ENCODE measurements around the gene FAM107B.

Gene FAM107B

DNA sequence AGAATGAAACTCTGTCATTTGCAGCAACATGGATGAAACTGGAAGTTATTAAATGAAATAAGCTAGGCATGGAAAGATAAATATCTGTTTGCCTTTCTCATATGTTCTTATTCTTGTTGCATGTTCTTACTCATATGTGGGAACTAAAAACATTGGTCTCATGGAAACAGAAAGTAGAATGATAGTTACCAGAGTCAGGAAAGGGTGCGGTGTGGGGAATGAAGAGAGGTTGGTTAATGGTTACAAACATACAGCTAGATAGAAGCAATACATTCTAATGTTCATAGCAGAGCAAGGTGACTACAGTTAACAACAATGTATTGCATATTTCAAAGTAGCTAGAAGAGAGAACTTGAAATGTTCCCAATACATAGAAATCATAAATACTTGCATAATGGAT, 105.1 kb downstream of the FAM107B start:
- peaks cover 12% of the 10 kb centered on the region for H3K4me1 Mint-ChIP-seq

DNA sequence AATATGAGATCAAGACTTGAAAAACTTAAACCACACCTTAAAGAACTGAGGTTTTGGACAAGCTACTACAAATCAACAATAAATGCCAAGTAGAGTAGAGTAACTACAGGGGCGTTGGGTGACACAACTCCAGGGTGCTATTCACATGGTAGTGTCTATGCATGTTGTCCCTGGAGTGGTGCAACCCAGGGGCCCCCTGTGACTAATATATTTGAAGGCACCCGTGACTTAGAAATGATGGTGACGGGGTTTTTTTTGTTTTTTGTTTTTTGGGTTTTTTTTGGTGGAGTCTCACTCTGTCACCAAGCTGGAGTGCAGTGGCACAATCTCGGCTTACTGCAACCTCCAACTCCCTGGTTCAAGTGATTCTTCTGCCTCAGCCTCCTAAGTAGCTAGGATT, 106.9 kb downstream of the FAM107B start:
- peaks cover 5% of the 10 kb centered on the region for H3K4me1 Mint-ChIP-seq
- H3K4me3 Mint-ChIP-seq: no peak overlapping the region
- H3K27me3 Mint-ChIP-seq (ENCODE audit: low read depth, poor library complexity): no peaks in the 10 kb centered on the region

More for the DNA sequence above, 105.1 kb downstream of the FAM107B start:
- TF ChIP-seq, protein P1, sequence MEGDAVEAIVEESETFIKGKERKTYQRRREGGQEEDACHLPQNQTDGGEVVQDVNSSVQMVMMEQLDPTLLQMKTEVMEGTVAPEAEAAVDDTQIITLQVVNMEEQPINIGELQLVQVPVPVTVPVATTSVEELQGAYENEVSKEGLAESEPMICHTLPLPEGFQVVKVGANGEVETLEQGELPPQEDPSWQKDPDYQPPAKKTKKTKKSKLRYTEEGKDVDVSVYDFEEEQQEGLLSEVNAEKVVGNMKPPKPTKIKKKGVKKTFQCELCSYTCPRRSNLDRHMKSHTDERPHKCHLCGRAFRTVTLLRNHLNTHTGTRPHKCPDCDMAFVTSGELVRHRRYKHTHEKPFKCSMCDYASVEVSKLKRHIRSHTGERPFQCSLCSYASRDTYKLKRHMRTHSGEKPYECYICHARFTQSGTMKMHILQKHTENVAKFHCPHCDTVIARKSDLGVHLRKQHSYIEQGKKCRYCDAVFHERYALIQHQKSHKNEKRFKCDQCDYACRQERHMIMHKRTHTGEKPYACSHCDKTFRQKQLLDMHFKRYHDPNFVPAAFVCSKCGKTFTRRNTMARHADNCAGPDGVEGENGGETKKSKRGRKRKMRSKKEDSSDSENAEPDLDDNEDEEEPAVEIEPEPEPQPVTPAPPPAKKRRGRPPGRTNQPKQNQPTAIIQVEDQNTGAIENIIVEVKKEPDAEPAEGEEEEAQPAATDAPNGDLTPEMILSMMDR (IDR thresholded peaks at IDR 0.05): no peak
- DNase-seq: no peak
- Mint-ChIP-seq H3K27ac (no peak overlapping the region), H3K27me3 (ENCODE audit: low read depth, poor library complexity) (no peaks in the 10 kb centered on the region), H3K36me3 (ENCODE audit: low read depth) (no peaks in the 10 kb centered on the region), H3K4me3 (no peak overlapping the region), H3K9me3 (peaks cover 4% of the 10 kb centered on the region)

DNA sequence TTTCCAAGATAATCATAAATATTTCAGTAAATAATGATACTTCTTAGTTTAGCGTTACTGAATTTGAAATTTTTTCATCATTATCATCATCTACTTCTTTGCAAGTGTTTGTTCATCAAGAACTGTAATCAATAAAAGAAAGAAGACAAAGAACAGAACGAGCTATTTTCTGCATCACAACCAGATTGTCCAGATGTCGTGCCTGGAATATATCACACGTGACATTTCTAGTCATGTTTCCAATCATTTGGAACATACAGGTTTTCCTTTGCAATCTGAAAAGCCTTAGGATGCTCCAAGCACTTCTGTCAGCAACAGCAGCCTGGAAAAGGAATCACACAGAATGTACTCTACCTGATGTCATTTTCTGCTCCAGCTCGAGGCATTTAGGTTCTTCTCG, 107.4 kb downstream of the FAM107B start:
- TF ChIP-seq, protein P1 (IDR thresholded peaks at IDR 0.05): no peak
- H3K4me1 Mint-ChIP-seq: peaks cover 5% of the 10 kb centered on the region
- DNase-seq: no peak
- H3K27me3 Mint-ChIP-seq (ENCODE audit: low read depth, poor library complexity): no peaks in the 10 kb centered on the region
- H3K27ac Mint-ChIP-seq: no peak overlapping the region
- no peaks in the 10 kb centered on the region for H3K36me3 Mint-ChIP-seq (ENCODE audit: low read depth)
- H3K4me3 Mint-ChIP-seq: no peak overlapping the region
- peaks cover 4% of the 10 kb centered on the region for H3K9me3 Mint-ChIP-seq

More for the DNA sequence above, 106.9 kb downstream of the FAM107B start:
- Mint-ChIP-seq H3K36me3 (ENCODE audit: low read depth) (no peaks in the 10 kb centered on the region), H3K9me3 (peaks cover 4% of the 10 kb centered on the region), H3K27ac (no peak overlapping the region)
- no peak for DNase-seq
- TF ChIP-seq, protein P1 (IDR thresholded peaks at IDR 0.05): no peak

DNA sequence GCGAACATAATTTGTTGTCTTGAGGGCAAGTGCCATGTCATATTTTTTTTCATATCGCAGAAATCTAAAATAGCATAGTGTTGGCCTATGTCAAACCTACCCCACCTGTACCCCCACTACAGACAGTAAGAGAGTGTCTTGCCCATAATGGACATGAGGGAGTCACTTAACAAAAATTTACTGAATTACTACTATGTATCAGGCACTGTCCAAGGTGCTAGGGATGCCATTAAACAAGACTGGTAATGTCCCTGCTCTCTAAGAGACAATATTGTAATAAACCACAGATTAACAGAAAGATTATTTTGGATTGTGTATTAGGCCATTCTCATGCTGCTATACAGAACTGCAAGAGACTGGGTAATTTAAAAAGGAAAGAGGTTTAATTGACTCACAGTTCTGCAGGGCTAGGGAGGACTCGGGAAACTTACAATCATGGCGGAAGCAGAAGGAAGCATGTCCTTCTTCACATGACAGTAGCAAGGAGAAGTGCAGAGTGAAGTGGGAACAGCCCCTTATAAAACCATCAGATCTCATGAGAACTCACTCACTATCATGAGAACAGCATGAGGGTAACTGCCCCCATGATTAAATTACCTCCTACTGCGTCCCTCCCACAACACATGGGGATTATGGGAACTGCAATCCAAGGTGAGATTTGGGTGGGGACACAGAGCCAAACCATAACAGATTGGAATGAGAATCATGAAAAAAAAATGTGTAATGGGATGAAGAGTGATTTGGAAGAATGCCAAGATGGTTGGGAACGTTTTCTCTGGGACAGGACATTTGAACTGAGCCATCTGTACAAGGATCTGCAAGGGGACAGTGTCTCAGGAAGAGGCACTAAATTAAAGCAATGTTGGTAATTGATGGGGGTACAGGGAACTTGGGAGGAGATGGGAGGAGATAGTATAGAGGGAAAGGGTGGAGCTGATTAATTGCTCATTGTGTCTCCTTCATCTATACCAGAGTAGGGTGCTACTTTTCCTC, 108.5 kb downstream of the FAM107B start:
- Mint-ChIP-seq H3K9me3 (peaks cover 4% of the 10 kb centered on the region), H3K4me1 (peaks cover 5% of the 10 kb centered on the region), H3K27me3 (ENCODE audit: low read depth, poor library complexity) (no peaks in the 10 kb centered on the region), H3K4me3 (no peak overlapping the region), H3K36me3 (ENCODE audit: low read depth) (no peaks in the 10 kb centered on the region), H3K27ac (no peak overlapping the region)
- no peak for DNase-seq
- TF ChIP-seq, protein P1 (IDR thresholded peaks at IDR 0.05): no peak

DNA sequence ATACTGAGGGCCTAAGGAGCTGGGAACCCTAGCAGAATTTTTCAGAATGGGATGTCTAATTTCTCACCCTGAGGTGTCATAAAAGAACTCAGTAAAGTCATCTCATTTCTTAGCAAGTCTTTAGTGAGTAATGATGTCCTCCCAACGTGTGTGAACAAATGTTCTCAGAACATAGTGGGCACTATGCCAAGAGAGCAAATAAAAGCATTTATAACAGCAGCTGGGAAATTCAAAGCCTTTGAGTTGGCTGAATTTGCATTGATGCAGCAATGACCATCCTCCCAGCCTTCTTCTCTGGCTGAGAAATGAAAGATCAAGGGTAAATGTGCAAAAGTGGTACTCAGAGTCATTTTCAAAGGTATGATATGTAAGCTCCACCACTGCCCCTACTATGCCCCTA, 109.4 kb downstream of the FAM107B start:
- DNase-seq: no peak
- Mint-ChIP-seq H3K9me3 (peaks cover 6% of the 10 kb centered on the region), H3K4me1 (no peaks in the 10 kb centered on the region), H3K4me3 (no peak overlapping the region), H3K27ac (no peak overlapping the region), H3K36me3 (ENCODE audit: low read depth) (no peaks in the 10 kb centered on the region), H3K27me3 (ENCODE audit: low read depth, poor library complexity) (no peaks in the 10 kb centered on the region)
- TF ChIP-seq, protein P1 (IDR thresholded peaks at IDR 0.05): no peak
